ENCODE results near the gene CACNA2D3. TPM values are rescaled to one million over a fixed set of nuclear protein-coding genes. Genes with fewer than 3 reads are reported as not detected.

CACNA2D3 gene
- total and polyA plus RNA-seq, 2 donors from 2014 or later = 5.7 to 11.2 TPM

DNA sequence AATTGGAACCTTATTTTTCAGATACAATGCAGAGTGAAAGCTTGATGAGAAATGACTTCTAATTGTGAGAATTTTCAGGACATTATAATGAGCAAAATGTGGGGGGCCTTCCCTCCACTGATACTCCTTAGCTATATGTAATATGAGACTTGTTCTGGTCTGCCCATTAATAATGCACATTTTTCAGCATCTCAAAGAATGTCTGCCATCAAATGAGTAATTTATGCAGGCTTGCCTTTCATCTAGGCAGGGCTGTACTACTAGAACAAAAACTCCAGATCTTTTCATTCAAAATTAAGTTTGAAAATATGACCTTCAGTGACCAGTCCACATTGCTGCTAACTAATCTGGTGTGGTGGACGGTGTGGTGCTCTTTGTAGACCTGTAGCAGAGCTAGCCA lies 678.1 kb downstream of the CACNA2D3 start:
- Histone ChIP-seq H3K9me3 (ENCODE audit: control insufficient read depth in 2 of 3, insufficient read depth in 1 of 3, low read length in 3 of 3) (no peaks in the 10 kb centered on the region), H3K4me1 (ENCODE audit: control insufficient read depth in 2 of 3, insufficient read depth in 2 of 3, low read depth in 1 of 3, low read length in 3 of 3) (no peaks in the 10 kb centered on the region), H3K36me3 (ENCODE audit: control insufficient read depth in 2 of 3, insufficient read depth in 3 of 3, low read length in 3 of 3) (no peaks in the 10 kb centered on the region), H3K27ac (ENCODE audit: low read depth in 2 of 2, low read length in 2 of 2) (no peak overlapping the region), H3K4me3 (ENCODE audit: low read length in 3 of 3) (no peak overlapping the region), H3K9ac (ENCODE audit: low read length in 3 of 3) (no peak overlapping the region), H3K27me3 (ENCODE audit: control insufficient read depth, insufficient read depth, low read length) (no peaks in the 10 kb centered on the region)
- TF ChIP-seq, protein P1, sequence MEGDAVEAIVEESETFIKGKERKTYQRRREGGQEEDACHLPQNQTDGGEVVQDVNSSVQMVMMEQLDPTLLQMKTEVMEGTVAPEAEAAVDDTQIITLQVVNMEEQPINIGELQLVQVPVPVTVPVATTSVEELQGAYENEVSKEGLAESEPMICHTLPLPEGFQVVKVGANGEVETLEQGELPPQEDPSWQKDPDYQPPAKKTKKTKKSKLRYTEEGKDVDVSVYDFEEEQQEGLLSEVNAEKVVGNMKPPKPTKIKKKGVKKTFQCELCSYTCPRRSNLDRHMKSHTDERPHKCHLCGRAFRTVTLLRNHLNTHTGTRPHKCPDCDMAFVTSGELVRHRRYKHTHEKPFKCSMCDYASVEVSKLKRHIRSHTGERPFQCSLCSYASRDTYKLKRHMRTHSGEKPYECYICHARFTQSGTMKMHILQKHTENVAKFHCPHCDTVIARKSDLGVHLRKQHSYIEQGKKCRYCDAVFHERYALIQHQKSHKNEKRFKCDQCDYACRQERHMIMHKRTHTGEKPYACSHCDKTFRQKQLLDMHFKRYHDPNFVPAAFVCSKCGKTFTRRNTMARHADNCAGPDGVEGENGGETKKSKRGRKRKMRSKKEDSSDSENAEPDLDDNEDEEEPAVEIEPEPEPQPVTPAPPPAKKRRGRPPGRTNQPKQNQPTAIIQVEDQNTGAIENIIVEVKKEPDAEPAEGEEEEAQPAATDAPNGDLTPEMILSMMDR (IDR thresholded peaks at IDR 0.05; ENCODE audit: borderline replicate concordance, extremely low read depth, insufficient read depth) = no peak
- FAIRE-seq (no peak), DNase-seq (peak in 1 of 5 donors; percentile 42)
- intact Hi-C loops (cut with DNase I) = no loop called here

DNA sequence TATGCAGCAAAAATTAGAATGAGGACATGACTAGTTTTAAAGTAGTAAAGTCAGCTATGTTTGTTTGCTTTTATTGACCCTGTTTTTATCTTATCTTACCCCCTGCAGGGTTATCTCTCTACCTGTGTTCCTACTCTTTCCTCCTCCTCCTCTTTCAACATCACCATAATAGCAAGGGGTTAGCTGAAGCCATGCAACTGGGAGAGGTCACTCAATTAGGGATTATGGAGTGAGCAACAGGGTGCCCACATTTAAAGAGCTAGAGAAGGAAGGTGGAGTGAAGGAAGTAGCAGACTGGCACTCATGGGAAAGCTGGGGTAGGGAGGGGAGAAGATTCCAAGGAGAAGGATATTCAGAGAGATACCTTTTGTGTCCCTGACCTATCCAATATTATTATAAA lies 679.6 kb downstream of the CACNA2D3 start:
- H3K36me3 ChIP-seq (ENCODE audit: control insufficient read depth in 2 of 3, insufficient read depth in 3 of 3, low read length in 3 of 3) = no peaks in the 10 kb centered on the region
- H3K9me3 ChIP-seq (ENCODE audit: control insufficient read depth in 2 of 3, insufficient read depth in 1 of 3, low read length in 3 of 3) = no peaks in the 10 kb centered on the region
- intact Hi-C loops (cut with DNase I) = no loop called here
- H3K27ac ChIP-seq (ENCODE audit: low read depth in 2 of 2, low read length in 2 of 2) = no peak overlapping the region
- H3K27me3 ChIP-seq (ENCODE audit: control insufficient read depth, insufficient read depth, low read length) = no peaks in the 10 kb centered on the region
- H3K4me3 ChIP-seq (ENCODE audit: low read length in 3 of 3) = no peak overlapping the region
- FAIRE-seq (no peak), DNase-seq (no peak)
- TF ChIP-seq, protein P1 (IDR thresholded peaks at IDR 0.05; ENCODE audit: borderline replicate concordance, extremely low read depth, insufficient read depth) = no peak
- no peaks in the 10 kb centered on the region for H3K4me1 ChIP-seq (ENCODE audit: control insufficient read depth in 2 of 3, insufficient read depth in 2 of 3, low read depth in 1 of 3, low read length in 3 of 3)
- H3K9ac ChIP-seq (ENCODE audit: low read length in 3 of 3) = no peak overlapping the region

DNA sequence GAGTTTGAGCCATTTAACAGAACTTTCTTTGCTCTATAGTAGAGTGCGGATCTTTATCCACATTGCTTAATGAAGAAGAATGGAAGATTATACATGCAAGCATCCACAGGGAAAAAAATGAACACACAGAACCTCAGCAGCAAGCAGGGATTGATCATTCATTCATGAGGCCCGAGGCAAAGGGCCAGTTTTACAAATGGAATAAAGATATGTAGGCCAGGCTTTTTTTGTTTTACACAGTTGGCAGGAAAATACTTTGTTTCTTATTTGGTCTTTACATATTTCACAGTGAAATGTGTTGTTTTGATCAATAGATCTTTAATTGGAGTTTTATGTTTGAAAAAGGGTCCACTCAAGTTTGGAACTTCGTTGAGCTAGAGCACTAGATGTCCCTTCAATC lies 688.0 kb downstream of the CACNA2D3 start:
- TF ChIP-seq, protein P1 (IDR thresholded peaks at IDR 0.05; ENCODE audit: borderline replicate concordance, extremely low read depth, insufficient read depth) = no peak
- intact Hi-C loops (cut with DNase I) = no loop called here
- no peak for FAIRE-seq

DNA sequence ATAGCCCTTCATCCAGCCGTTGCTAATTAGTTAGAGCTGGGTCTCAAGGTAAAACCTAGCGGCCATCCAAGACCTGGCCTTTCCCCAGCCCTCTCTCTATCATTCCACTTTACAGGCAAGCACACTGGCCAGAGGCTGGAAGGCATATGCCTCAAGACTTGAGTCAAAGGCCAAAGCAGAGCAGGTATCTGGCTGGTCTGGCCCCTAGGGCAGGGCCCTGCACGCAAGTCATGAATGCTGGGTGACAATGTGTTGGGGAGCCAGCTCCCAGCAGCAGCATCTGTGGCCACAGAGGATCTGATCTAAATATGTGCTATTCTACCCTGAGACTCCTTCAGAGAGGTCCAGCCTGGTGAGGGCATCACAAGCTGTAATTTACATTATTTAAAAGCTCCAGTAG lies 691.9 kb downstream of the CACNA2D3 start:
- FAIRE-seq (no peak), DNase-seq (no peak)
- H3K9ac ChIP-seq (ENCODE audit: low read length in 3 of 3) = no peak overlapping the region
- no peaks in the 10 kb centered on the region for H3K36me3 ChIP-seq (ENCODE audit: control insufficient read depth in 2 of 3, insufficient read depth in 3 of 3, low read length in 3 of 3)
- no peaks in the 10 kb centered on the region for H3K9me3 ChIP-seq (ENCODE audit: control insufficient read depth in 2 of 3, insufficient read depth in 1 of 3, low read length in 3 of 3)
- no peaks in the 10 kb centered on the region for H3K27me3 ChIP-seq (ENCODE audit: control insufficient read depth, insufficient read depth, low read length)
- H3K27ac ChIP-seq (ENCODE audit: low read depth in 2 of 2, low read length in 2 of 2) = no peak overlapping the region
- no peak overlapping the region for H3K4me3 ChIP-seq (ENCODE audit: low read length in 3 of 3)
- intact Hi-C loops (cut with DNase I) = no loop called here
- TF ChIP-seq, protein P1 (IDR thresholded peaks at IDR 0.05; ENCODE audit: borderline replicate concordance, extremely low read depth, insufficient read depth) = no peak
- no peaks in the 10 kb centered on the region for H3K4me1 ChIP-seq (ENCODE audit: control insufficient read depth in 2 of 3, insufficient read depth in 2 of 3, low read depth in 1 of 3, low read length in 3 of 3)

More for the DNA sequence above, 688.0 kb downstream of the CACNA2D3 start:
- DNase-seq = no peak
- Histone ChIP-seq H3K27ac (ENCODE audit: low read depth in 2 of 2, low read length in 2 of 2) (no peak overlapping the region), H3K9me3 (ENCODE audit: control insufficient read depth in 2 of 3, insufficient read depth in 1 of 3, low read length in 3 of 3) (no peaks in the 10 kb centered on the region), H3K36me3 (ENCODE audit: control insufficient read depth in 2 of 3, insufficient read depth in 3 of 3, low read length in 3 of 3) (no peaks in the 10 kb centered on the region), H3K4me1 (ENCODE audit: control insufficient read depth in 2 of 3, insufficient read depth in 2 of 3, low read depth in 1 of 3, low read length in 3 of 3) (no peaks in the 10 kb centered on the region), H3K9ac (ENCODE audit: low read length in 3 of 3) (no peak overlapping the region), H3K27me3 (ENCODE audit: control insufficient read depth, insufficient read depth, low read length) (no peaks in the 10 kb centered on the region), H3K4me3 (ENCODE audit: low read length in 3 of 3) (no peak overlapping the region)

All from kidney (tissue), 14 donors.